SK-N-SH treated with all-trans-retinoic acid at 6 μM for 48 hours (cell line): Measurements from ENCODE around the gene NOSIP.

Source experiments
- ATAC-seq: fragments of 200-7000 bp; cut with Tn5 transposase; 3 replicates; pipeline ENCODE4 v1.9.1; 2020; ENCODE audit warnings: mild to moderate bottlenecking, moderate library complexity
- ARNTL ChIP-seq: fragments of 450-650 bp; formaldehyde crosslinking; IDR thresholded peaks from 2 replicates; pipeline ENCODE4 v1.5.0; 2020; ENCODE audit warnings: low read depth, mild to moderate bottlenecking, moderate library complexity, borderline replicate concordance
- BACH2 ChIP-seq: fragments of 250-450 bp; sonication (Bioruptor Pico); IDR thresholded peaks from 2 replicates; pipeline ENCODE4 v1.9.0; 2021; ENCODE audit warnings: mild to moderate bottlenecking, borderline replicate concordance
- GLIS3 ChIP-seq: fragments of 250-450 bp; sonication (Bioruptor Pico); IDR thresholded peaks from 2 replicates; pipeline ENCODE4 v1.5.0; 2020; ENCODE audit warnings: mild to moderate bottlenecking, moderate library complexity
- ISL1 ChIP-seq: fragments of 250-450 bp; sonication (Bioruptor Pico); IDR thresholded peaks from 2 replicates; pipeline ENCODE4 v2.1.2; 2022; ENCODE audit warnings: mild to moderate bottlenecking, moderate library complexity
- OSR1 ChIP-seq: fragments of 250-450 bp; sonication (Bioruptor Pico); IDR thresholded peaks from 2 replicates; pipeline ENCODE4 v1.8.0; 2022; ENCODE audit warnings: moderate library complexity, mild to moderate bottlenecking, inconsistent platforms
- RARB ChIP-seq: fragments of 250-450 bp; sonication (Bioruptor Pico); IDR thresholded peaks from 2 replicates; pipeline ENCODE4 v1.8.0; 2021; ENCODE audit warnings: mild to moderate bottlenecking, moderate library complexity
- SNAI2 ChIP-seq: fragments of 250-450 bp; sonication (Bioruptor Pico); IDR thresholded peaks from 2 replicates; pipeline ENCODE4 v1.5.0; 2020; ENCODE audit warnings: mild to moderate bottlenecking, moderate library complexity
- TCF4 ChIP-seq: fragments of 250-450 bp; sonication (Bioruptor Pico); IDR thresholded peaks from 2 replicates; pipeline ENCODE4 v1.8.0; 2021; ENCODE audit warnings: mild to moderate bottlenecking, moderate library complexity, borderline replicate concordance
- ZFP3 ChIP-seq: fragments of 250-450 bp; sonication (Bioruptor Pico); IDR thresholded peaks from 2 replicates; pipeline ENCODE4 v1.5.0; 2020; ENCODE audit warnings: mild to moderate bottlenecking, moderate library complexity
- ZNF565 ChIP-seq: fragments of 450-650 bp; formaldehyde crosslinking; conservative IDR thresholded peaks from 2 replicates; pipeline ENCODE4 v1.5.0; 2020; ENCODE audit warnings: low read depth, mild to moderate bottlenecking, moderate library complexity
- ZNF70 ChIP-seq: fragments of 450-650 bp; formaldehyde crosslinking; IDR thresholded peaks from 2 replicates; pipeline ENCODE4 v1.5.0; 2020; ENCODE audit warnings: mild to moderate bottlenecking, moderate library complexity
- TF ChIP-seq, protein P1 (sequence below): fragments of 250-450 bp; sonication (Bioruptor Pico); IDR thresholded peaks from 2 replicates; pipeline ENCODE4 v1.5.0; 2020; ENCODE audit warnings: mild to moderate bottlenecking, moderate library complexity
- TF ChIP-seq, protein P2 (sequence below): fragments of 250-450 bp; sonication (Bioruptor Pico); IDR thresholded peaks from 2 replicates; pipeline ENCODE4 v1.8.0; 2020; ENCODE audit warnings: mild to moderate bottlenecking, moderate library complexity, borderline replicate concordance
- TF ChIP-seq, protein P3 (sequence below): fragments of 250-450 bp; sonication (Bioruptor Pico); IDR thresholded peaks from 2 replicates; pipeline ENCODE4 v1.5.1; 2020; ENCODE audit warnings: low read depth, mild to moderate bottlenecking, moderate library complexity
- TF ChIP-seq, protein P4 (sequence below): fragments of 250-450 bp; sonication (Bioruptor Pico); IDR thresholded peaks from 2 replicates; pipeline ENCODE4 v1.5.1; 2021; ENCODE audit warnings: mild to moderate bottlenecking, moderate library complexity
- TF ChIP-seq, protein P5 (sequence below): fragments of 250-450 bp; sonication (Bioruptor Pico); IDR thresholded peaks from 2 replicates; pipeline ENCODE4 v1.8.0; 2021; ENCODE audit warnings: low read depth, mild to moderate bottlenecking, moderate library complexity, borderline replicate concordance

Gene NOSIP

DNA sequence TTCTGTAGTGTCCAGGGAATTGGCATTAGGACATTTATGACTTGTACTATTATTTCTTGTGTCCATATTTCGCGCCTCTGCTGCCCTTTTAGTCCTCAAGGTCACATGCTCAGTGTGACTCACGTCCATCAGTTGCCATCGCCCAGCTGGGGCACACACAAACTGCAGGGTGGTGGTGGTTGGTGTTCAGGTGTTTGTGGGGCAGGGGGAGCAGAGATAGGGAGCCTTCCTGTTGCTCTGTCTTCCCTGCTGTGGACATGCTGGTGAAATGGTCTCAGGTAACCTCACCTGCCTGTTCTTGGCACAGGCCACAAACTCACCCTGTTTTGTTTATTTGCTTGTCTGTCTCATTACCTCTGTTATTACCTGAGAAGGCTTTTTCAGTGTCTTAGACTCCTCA lies 33.0 kb upstream of the NOSIP start:
- no peak for TF ChIP-seq ZNF565 (CRISPR knock-in tag)
- TF ChIP-seq, all 23 proteins: peak for 0
- peak; percentile 18; the same call in 2 of the 3 replicates for ATAC-seq

DNA sequence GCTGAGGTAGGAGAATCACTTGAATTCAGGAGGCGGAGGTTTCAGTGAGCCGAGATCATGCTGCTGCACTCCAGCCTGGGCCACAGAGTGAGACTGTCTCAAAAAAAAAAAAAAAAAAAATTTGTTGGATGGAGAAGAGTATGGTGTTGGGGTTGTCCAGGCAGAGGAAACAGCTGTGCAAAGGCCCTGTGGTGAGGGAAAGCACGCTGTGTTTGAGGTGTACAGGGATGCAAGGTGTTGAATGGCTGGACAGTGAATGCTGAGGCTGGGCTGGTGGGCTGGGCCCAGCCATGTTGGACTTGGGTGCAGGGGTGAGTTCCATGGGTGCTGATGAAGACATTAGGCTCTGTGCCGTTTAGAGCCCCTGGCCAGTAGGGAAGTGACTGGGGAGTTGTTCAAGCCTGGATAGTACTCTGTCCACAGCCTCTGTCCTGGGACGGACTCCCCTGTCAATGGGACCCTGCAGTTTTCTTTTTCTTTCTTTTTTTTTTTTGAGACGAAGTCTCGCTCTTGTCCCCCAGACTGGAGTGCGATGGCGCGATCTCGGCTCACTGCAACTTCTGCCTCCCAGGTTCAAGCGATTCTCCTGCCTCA lies 29.2 kb upstream of the NOSIP start:
- TF ChIP-seq BACH2 (CRISPR knock-in tag) (no peak), OSR1 (no peak), TCF4 (CRISPR knock-in tag) (no peak), ZNF565 (CRISPR knock-in tag) (no peak), SNAI2 (CRISPR knock-in tag) (no peak), GLIS3 (CRISPR knock-in tag) (no peak), ARNTL (CRISPR knock-in tag) (no peak), RARB (CRISPR knock-in tag) (no peak), ISL1 (CRISPR knock-in tag) (no peak)
- TF ChIP-seq, protein P1, sequence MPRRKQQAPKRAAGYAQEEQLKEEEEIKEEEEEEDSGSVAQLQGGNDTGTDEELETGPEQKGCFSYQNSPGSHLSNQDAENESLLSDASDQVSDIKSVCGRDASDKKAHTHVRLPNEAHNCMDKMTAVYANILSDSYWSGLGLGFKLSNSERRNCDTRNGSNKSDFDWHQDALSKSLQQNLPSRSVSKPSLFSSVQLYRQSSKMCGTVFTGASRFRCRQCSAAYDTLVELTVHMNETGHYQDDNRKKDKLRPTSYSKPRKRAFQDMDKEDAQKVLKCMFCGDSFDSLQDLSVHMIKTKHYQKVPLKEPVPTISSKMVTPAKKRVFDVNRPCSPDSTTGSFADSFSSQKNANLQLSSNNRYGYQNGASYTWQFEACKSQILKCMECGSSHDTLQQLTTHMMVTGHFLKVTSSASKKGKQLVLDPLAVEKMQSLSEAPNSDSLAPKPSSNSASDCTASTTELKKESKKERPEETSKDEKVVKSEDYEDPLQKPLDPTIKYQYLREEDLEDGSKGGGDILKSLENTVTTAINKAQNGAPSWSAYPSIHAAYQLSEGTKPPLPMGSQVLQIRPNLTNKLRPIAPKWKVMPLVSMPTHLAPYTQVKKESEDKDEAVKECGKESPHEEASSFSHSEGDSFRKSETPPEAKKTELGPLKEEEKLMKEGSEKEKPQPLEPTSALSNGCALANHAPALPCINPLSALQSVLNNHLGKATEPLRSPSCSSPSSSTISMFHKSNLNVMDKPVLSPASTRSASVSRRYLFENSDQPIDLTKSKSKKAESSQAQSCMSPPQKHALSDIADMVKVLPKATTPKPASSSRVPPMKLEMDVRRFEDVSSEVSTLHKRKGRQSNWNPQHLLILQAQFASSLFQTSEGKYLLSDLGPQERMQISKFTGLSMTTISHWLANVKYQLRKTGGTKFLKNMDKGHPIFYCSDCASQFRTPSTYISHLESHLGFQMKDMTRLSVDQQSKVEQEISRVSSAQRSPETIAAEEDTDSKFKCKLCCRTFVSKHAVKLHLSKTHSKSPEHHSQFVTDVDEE (CRISPR knock-in tag): no peak
- TF ChIP-seq, protein P2, sequence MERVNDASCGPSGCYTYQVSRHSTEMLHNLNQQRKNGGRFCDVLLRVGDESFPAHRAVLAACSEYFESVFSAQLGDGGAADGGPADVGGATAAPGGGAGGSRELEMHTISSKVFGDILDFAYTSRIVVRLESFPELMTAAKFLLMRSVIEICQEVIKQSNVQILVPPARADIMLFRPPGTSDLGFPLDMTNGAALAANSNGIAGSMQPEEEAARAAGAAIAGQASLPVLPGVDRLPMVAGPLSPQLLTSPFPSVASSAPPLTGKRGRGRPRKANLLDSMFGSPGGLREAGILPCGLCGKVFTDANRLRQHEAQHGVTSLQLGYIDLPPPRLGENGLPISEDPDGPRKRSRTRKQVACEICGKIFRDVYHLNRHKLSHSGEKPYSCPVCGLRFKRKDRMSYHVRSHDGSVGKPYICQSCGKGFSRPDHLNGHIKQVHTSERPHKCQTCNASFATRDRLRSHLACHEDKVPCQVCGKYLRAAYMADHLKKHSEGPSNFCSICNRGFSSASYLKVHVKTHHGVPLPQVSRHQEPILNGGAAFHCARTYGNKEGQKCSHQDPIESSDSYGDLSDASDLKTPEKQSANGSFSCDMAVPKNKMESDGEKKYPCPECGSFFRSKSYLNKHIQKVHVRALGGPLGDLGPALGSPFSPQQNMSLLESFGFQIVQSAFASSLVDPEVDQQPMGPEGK (CRISPR knock-in tag): no peak
- TF ChIP-seq, protein P3, sequence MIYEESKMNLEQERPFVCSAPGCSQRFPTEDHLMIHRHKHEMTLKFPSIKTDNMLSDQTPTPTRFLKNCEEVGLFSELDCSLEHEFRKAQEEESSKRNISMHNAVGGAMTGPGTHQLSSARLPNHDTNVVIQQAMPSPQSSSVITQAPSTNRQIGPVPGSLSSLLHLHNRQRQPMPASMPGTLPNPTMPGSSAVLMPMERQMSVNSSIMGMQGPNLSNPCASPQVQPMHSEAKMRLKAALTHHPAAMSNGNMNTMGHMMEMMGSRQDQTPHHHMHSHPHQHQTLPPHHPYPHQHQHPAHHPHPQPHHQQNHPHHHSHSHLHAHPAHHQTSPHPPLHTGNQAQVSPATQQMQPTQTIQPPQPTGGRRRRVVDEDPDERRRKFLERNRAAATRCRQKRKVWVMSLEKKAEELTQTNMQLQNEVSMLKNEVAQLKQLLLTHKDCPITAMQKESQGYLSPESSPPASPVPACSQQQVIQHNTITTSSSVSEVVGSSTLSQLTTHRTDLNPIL (CRISPR knock-in tag): no peak
- TF ChIP-seq, protein P4, sequence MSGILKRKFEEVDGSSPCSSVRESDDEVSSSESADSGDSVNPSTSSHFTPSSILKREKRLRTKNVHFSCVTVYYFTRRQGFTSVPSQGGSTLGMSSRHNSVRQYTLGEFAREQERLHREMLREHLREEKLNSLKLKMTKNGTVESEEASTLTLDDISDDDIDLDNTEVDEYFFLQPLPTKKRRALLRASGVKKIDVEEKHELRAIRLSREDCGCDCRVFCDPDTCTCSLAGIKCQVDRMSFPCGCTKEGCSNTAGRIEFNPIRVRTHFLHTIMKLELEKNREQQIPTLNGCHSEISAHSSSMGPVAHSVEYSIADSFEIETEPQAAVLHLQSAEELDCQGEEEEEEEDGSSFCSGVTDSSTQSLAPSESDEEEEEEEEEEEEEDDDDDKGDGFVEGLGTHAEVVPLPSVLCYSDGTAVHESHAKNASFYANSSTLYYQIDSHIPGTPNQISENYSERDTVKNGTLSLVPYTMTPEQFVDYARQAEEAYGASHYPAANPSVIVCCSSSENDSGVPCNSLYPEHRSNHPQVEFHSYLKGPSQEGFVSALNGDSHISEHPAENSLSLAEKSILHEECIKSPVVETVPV: no peak
- TF ChIP-seq, protein P5, sequence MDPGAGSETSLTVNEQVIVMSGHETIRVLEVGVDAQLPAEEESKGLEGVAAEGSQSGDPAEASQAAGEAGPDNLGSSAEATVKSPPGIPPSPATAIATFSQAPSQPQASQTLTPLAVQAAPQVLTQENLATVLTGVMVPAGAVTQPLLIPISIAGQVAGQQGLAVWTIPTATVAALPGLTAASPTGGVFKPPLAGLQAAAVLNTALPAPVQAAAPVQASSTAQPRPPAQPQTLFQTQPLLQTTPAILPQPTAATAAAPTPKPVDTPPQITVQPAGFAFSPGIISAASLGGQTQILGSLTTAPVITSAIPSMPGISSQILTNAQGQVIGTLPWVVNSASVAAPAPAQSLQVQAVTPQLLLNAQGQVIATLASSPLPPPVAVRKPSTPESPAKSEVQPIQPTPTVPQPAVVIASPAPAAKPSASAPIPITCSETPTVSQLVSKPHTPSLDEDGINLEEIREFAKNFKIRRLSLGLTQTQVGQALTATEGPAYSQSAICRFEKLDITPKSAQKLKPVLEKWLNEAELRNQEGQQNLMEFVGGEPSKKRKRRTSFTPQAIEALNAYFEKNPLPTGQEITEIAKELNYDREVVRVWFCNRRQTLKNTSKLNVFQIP (CRISPR knock-in tag): no peak
- TF ChIP-seq, all 23 proteins: peak for 0
- ATAC-seq: no peak

DNA sequence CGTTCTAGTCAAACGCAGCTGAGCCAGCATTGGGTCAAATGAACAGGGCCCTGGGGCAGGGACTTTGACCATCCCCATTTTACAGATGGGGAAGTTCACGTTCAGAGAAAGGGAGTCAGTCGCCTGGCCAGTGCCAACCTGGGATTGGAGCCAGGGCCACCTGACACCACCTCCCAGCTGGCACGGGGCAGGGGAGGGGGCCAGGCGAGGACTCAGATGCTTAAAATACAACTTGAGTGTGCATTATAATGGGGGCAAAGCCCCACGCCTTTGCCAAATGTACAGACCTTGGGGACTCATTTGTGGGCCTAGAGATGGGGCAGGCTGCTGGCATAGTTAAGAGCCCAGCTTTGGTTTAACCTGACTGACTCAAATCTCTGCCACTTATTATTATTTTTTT lies 25.2 kb upstream of the NOSIP start:
- no peak for TF ChIP-seq TCF4 (CRISPR knock-in tag)
- TF ChIP-seq GLIS3 (CRISPR knock-in tag): no peak
- ATAC-seq: no peak

DNA sequence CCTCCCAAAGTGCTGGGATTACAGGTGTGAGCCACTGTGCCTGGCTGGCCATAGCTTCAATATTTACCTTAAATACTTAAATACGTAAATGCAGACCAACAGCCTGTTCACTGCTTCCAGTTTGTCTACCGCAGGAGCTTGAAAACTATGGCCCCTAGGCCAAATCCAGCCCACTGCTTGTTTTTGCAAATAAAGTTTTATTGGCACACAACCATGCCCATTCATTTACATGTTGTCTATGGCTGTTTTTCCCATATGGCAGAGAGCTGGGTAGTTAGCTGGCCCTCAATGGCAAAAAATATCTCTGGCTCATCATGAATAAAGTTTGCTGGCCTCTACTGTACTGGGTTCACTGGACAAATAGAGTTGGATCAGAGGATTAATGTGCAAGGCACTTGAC lies 22.4 kb upstream of the NOSIP start:
- TF ChIP-seq SNAI2 (CRISPR knock-in tag) (no peak), ZNF70 (CRISPR knock-in tag) (no peak), ZFP3 (no peak), BACH2 (CRISPR knock-in tag) (no peak), GLIS3 (CRISPR knock-in tag) (no peak)
- TF ChIP-seq, protein P2 (CRISPR knock-in tag): no peak
- ATAC-seq: no peak
